A172 (cell line): ENCODE data around the gene NRF1. TPM values are rescaled to one million over a fixed set of nuclear protein-coding genes. Genes with fewer than 3 reads are reported as not detected.
"Not testable (repeated sequence)": the region's sequence is repeated elsewhere in the genome, so short reads cannot be mapped to it uniquely, and the experiment has no call there.

Experiments used
- DNase-seq: peaks from one replicate; pipeline ENCODE4 v3.0.0-alpha.2; 2015; ENCODE audit warnings: low spot score
- total RNA-seq: library from RNA; depleted of rRNA; stranded (reverse); fragments of >200 nt; shearing (Covaris generic); gene quantifications from 2 replicates; pipeline ENCODE4 v1.2.3, GENCODE V29; 2014

NRF1 gene
- total RNA-seq, 1 experiment from 2014 or later, result 6.0 TPM

DNA sequence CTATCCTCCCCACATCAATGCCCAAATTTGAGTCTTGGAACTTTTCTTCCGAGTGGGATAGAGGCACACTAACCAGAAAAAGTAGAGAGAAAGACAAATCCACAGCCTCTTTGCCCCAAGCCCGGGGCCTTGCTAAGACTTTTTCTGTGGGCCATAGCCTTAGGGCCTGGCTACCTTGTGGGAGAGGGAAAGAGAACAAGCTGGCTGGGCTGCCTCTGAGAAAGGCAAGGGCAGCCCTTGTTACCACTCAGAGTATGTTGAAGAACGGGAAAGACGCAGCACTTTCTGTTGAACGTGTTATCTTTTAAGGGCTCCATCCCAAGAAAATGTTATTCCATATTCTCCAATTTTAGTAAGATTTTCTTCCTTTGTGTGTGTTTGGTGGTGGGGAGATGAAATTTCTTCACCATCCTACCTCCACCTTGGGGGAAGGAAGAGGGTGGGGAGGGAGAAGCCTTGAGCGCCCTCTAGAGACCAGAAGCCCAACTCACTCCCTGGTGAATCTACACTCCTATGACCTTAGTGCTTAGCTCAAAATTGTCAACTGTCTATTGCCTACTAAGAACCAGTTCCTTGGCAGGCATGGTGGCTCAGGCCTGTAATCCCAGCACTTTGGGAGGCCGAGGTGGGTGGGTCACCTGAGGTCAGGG lies 3.9 kb upstream of the NRF1 start:
- DNase-seq, result peak; percentile 41

GRCh38 chr7:129609666-129610065 lies 1.9 kb upstream of the NRF1 start:
- DNase-seq, result no peak

DNA sequence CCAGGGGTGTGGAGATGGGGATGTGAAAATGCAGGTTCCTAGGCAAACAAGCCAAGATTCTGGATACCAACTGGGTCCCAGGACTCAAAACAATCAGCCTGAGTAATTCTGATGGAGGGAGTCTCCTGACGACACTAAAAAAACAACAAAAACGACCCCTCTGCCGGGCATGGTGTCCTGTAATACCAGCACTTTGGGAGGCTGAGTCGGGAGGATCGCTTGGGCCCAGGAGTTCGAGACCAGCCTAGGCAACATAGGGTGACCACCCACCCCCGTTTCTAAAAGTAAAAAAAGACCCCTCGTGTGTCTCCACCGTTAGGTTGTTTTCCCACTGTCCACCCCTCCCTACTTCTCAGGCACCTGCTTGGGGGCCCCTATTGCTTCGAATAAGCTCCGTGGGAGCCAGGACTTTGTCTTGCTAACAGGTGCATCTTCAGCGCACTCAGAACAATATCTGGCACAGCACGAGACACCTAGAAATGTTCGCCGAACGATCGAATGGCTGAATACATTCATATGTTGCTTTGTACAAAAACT lies 743 bp upstream of the NRF1 start:
- DNase-seq, result no peak

DNA sequence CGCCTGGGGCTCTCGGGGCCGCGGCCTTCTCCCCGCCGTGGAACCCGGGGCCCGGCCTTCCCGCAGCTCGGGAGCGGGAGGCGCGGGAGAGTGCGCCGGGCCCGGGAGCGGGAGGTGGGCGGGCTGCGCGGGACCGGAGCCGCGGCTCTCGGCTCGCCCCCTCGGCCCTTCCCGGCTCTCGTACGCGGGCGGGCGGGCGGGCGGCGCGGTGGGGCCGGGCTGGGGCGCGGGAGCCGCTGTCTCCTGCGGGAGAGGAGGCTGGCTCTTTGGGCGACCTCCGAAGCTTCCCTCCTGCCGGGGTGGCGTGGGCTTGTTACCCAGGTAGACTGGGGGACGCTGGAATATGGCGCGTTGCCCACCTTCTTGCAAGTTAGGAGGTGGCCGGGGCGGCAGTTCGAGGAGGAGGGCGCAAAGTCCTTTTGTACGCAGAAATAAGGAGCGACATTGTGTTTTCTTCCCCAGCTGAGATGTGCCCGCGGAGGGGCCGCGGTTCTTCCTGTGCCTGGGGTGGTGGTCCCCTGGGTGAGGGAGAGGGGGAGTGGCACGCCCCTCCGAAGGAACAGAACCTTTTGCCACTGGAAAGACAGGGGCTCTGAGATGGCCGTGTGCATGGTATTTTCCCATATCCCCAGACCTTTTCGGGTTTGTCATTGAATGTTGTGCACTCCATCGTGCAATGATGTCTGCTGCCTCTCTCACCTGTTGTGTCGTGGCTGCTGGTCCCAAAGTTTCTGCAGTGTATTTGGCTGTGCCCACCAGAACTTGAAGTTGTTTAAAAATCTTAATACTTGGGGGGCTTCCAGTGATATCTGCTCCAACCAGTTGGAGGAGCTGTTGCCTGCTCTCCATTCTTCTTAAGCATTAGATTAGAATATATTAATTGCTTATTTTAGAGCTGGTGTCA lies 844 bp downstream of the NRF1 start:
- DNase-seq, result no peak

DNA sequence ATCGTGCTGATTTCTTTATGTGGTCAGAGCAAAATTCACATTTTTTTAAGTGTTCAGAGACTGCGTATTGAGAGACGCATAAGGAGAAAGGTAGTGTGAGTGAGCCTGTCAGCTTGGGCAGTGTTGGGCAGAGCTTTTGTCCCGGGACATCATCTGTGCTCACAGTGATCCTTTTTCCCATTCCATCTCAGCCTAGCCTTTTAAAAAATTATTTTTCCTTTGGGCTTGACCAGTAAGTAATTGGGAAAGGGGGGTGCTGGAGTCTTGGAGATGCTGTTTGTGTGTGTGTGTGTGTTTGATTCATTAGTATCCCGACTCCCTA lies 1.5 kb downstream of the NRF1 start:
- DNase-seq, result no peak

DNA sequence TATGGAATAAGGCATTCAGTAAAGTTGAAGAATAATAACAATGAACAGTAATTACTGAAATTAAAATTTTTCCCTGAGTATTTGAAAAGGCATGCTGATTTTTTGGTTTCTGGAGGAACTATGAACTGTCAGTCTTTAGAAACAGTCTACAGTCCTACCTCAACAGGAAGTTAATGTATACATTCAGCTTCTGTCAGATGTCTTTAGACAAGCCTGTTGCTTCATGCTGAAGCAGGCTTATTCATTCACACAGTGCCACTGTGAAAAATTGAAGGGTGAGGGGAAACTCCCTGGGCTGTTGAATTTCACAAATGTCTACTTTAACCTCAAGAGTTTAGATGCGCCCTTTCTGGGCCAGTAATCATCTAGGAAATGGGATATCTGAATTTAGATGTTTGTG lies 3.5 kb downstream of the NRF1 start:
- DNase-seq, result no peak

DNA sequence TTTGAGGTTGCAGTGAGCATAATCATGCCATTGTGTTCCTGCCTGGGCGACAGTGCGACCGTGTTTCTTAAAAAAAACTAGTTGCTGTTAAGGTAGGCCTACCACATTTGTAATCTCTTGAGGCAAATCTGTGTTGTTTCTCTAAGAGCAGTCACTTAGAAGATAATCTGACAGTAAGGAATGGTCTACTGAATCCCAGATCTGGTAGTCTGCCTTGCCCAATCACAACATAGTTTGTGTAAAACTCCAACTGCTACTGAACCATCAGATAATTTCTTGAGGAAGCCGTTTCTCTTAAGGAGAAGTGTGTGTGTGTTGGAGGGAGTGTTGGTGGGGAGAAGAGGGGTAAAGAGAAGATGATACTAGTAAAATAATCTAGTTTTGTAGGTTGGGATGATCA lies 5.0 kb downstream of the NRF1 start:
- DNase-seq, result no peak

- DNase-seq, result no peak
Observed at GRCh38 chr7:129617178-129617577, 5.7 kb downstream of the NRF1 start.

DNA sequence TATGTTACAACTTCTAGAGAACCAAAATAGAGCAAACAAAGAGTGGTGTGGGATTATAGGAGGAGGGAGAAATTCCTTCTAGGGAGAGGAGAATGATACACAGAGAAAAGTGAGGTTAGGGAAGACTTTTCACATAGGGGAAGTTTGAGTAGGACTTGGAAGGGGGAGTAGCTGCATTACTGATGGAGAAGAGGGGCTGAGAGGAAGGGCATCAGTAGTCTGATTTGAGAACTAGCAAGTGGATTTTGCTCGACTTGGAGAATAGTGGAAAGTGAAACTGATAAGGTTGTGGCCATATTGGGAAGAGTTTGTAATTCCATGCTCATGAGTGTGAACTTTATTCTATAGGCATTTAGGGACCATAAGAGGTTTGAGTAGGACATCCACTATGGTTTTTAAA lies 6.1 kb downstream of the NRF1 start:
- no peak for DNase-seq

DNA sequence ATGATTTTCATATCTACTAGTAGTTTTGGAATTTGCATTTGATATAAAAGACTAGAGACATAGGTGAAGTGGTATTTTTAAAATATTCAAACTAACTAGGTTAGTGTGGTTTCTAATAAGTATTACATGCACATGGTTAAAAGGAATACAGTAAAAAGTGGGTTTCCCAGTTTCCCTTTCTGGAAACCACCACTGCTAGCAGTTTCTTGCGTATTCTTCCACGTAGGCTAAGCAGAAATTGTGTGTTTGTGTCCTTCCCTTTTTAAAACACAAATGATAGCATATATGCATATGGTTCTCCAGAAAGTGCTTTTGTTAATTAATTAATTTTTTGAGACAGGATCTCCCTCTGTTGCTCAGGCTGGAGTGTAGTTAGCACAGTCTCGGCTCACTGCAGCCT lies 15.4 kb downstream of the NRF1 start:
- no peak for DNase-seq

- DNase-seq, result no peak
Observed at GRCh38 chr7:129630341-129630740, 18.8 kb downstream of the NRF1 start.

GRCh38 chr7:129634361-129635034 lies 23.0 kb downstream of the NRF1 start:
- no peak for DNase-seq

DNA sequence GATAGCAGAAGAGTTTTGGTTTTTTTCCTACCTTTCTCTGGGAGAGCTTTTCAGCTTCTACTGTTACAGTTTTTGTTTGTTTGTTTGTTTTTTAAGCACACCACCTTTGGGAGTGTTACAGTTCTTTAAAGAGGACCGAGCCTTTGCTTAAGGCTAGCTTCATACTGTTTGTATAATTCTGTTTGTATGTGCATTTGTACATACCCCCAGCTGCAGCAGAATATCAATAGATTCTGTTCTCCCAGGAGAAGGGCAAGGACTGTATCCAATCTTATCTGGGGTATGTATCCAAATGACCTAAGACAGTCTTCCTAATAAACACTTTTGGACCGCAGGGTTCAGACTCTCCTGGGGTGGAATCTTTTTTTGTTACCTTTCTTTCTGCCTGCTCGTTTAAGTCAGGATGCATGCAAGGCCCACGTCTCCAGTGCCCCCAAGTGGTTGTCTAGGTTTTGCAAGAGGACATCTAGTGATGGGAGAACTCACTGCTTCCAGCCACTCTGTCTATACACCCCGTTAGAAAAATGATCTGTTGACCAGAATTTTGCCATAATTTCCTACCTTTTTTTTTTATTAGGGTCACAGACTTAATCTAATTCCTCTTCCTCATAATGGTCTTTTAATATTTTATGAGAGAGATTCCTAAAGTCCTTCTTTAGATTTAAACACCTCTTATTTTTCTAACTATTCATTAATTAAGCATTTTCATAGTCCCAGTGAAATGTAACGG lies 23.9 kb downstream of the NRF1 start:
- DNase-seq, result peak; percentile 56

DNA sequence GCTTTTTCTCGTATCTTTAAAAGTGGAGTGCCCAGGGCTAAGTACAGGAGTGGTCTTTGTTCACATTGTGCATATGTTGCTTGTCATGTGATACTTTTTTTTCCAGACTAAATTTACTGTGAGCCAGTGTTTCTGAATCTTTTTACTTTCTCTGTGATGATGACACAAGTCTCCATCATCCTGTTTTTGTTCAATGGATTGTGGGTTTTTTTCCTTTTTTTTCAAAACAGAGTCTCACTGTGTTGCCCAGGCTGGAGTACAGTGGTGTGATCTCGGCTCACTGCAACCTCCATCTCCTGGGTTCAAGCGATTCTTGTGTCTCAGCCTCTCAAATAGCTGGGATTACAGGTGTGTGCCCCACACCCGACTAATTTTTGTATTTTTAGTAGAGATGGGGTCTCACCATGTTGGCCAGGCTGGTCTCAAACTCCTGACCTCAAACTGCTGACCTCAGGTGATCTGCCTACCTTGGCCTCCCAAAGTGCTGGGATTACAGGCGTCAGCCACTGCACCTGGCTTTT lies 24.6 kb downstream of the NRF1 start:
- DNase-seq, result not testable (repeated sequence)

DNA sequence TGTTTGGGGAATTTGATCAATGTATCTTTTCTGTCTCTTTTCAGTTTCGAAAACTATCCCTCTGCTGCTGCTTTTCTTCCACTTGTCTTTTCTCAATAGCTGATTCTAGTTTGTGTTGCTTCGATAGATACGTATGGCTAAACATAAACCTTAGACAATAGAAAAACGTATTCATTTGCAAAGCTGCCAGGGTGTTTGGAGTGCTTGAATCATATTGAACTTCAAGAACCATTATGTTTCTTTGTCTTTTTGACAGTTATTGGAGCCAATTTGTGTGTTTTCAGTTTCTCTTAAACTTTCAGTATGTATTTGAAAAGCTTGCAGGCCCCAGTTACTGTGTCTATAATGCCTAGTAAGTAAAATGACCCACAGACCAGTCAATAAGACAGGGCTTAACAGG lies 25.1 kb downstream of the NRF1 start:
- no peak for DNase-seq

GRCh38 chr7:129640400-129640799 lies 28.9 kb downstream of the NRF1 start:
- DNase-seq, result no peak

DNA sequence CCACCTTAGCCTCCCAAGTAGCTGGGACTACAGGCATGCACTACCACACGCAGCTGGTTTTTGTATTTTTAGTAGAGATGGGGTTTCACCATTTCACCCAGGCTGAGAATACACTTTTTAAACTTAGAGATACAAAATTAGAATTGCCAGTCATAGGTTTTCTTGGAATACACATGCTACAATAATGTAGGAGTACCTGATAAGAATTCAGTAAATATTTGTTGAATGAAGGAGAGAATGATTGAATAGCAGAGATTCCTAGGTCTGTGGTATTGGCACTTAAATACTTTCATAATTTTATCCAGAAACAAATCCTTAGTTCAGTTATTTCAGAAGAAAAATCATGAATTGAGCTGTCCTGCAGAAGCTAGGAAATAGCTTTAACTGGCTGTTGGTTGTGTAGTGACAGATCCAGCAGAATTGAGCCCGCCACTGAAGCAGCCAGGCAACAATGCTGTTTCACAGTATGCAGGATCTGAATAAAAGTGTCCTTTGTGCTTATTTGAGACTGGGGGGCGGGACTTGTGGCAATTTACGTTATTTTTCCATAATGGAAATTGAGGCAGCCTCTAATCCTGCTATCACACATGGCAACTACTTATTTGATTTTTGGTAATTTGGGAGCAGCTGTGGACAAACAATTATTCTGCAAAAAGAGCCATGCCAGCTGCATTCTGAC lies 31.5 kb downstream of the NRF1 start:
- no peak for DNase-seq

GRCh38 chr7:129643550-129644170 lies 32.1 kb downstream of the NRF1 start:
- DNase-seq, result no peak

GRCh38 chr7:129644634-129645230 lies 33.2 kb downstream of the NRF1 start:
- peak; percentile 41 for DNase-seq

- DNase-seq, result no peak
Observed at GRCh38 chr7:129646369-129647021, 35.0 kb downstream of the NRF1 start.
